ENCODE data around the gene MDH1.
"Not testable (repeated sequence)": the region's sequence is repeated elsewhere in the genome, so short reads cannot be mapped to it uniquely, and the experiment has no call there.

Gene MDH1

DNA sequence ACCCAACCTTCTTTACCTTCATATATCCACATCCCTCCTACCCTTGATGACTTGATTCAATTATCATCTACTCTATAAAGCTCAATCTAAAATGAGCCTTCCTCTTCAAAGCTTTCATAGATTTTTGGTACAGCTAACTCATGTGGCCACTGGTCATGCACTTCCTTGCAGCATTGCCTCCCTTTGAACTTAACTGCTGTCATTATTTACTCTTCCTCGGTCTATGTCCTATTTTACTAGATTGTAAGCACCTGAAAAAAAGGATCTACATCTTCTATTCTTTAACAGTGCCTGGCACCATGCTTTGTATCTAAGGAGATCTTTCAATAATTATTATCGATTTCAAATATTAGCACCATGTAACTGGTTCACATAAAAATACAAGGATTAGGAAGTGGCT is 30.6 kb downstream of the MDH1 start:
- Histone ChIP-seq H2BK15ac (ENCODE audit: low read length) (no peak overlapping the region), H4K91ac (ENCODE audit: low read depth, low read length, poor library complexity) (no peak overlapping the region), H3K27me3 (ENCODE audit: control insufficient read depth in 3 of 3, insufficient read depth in 3 of 3, low read depth in 1 of 3, low read length in 3 of 3) (no peaks in the 10 kb centered on the region), H4K8ac (ENCODE audit: low read depth, low read length) (no peak overlapping the region), H2BK5ac (ENCODE audit: low read length) (no peak overlapping the region), H3K9me3 (replicated peaks in 1 of 2; ENCODE audit: control insufficient read depth in 2 of 2, insufficient read depth in 1 of 2, low read depth in 1 of 2, low read length in 2 of 2) (no peaks in the 10 kb centered on the region), H3K4me1 (ENCODE audit: control insufficient read depth in 2 of 2, insufficient read depth in 1 of 2, low read depth in 1 of 2, low read length in 2 of 2) (peaks cover 5 to 11% of the 10 kb centered on the region in 2 donors), H3K79me1 (ENCODE audit: low read depth, low read length) (no peaks in the 10 kb centered on the region), H3K36me3 (replicated peaks in 1 of 2; ENCODE audit: control insufficient read depth in 2 of 2, insufficient read depth in 2 of 2, low read length in 2 of 2) (no peaks in the 10 kb centered on the region), H3K27ac (replicated peaks; ENCODE audit: low read length) (no peak overlapping the region), H2AK5ac (ENCODE audit: low read depth, low read length) (no peak overlapping the region), H2BK12ac (ENCODE audit: low read length) (no peak overlapping the region), H3K18ac (ENCODE audit: low read length) (no peak overlapping the region), H3K4me2 (ENCODE audit: insufficient read depth, low read length, poor library complexity, severe bottlenecking) (no peak overlapping the region), H3K14ac (ENCODE audit: low read length) (no peak overlapping the region), H3K4me3 (ENCODE audit: low read length in 2 of 2) (no peak overlapping the region), H3K9ac (ENCODE audit: low read depth, low read length, poor library complexity) (no peak overlapping the region), H3K4ac (ENCODE audit: low read length) (no peak overlapping the region), H2AFZ (ENCODE audit: low read length) (no peak overlapping the region), H3K23ac (ENCODE audit: low read depth, low read length, poor library complexity) (no peak overlapping the region), H2BK120ac (ENCODE audit: low read depth, low read length) (no peak overlapping the region)
- no peak for DNase-seq (ENCODE audit: low spot score)
- WGBS, 2 donors (ENCODE audit: extremely low coverage in 2 of 2, insufficient read length in 2 of 2, insufficient replicate concordance in 1 of 2), result no CpG with 5 or more reads among the region's 2 CpGs

DNA sequence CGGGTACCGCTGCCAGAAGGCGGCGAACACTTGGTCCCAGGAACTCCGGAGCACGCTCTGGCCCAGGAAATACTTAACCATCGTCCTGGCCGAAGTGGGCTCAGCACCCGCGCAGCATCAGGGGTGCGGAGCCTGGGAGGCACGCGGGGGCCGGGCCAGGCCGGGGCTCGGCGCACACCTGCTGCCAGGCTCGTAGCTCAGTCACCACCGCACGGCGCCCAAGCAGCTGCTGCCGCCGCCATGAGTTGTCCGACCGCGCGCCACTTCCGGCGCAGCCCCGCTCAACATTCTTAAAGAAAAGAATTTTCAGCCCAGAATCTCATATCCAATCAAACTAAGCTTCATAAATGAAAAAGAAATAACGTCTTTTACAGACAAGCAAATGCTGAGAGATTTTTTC is 34.0 kb downstream of the MDH1 start:
- H2BK12ac ChIP-seq (ENCODE audit: low read length), result no peak overlapping the region
- no peak overlapping the region for H4K91ac ChIP-seq (ENCODE audit: low read depth, low read length, poor library complexity)
- no peak overlapping the region for H3K18ac ChIP-seq (ENCODE audit: low read length)
- peaks cover 0 to 2% of the 10 kb centered on the region in 2 donors for H3K4me1 ChIP-seq (ENCODE audit: control insufficient read depth in 2 of 2, insufficient read depth in 1 of 2, low read depth in 1 of 2, low read length in 2 of 2)
- WGBS, 2 donors (ENCODE audit: extremely low coverage in 2 of 2, insufficient read length in 2 of 2, insufficient replicate concordance in 1 of 2), result no CpG with 5 or more reads among the region's 31 CpGs
- H2BK5ac ChIP-seq (ENCODE audit: low read length), result no peak overlapping the region
- no peak overlapping the region for H3K27ac ChIP-seq (replicated peaks; ENCODE audit: low read length)
- H3K27me3 ChIP-seq (ENCODE audit: control insufficient read depth in 3 of 3, insufficient read depth in 3 of 3, low read depth in 1 of 3, low read length in 3 of 3), result no peaks in the 10 kb centered on the region
- H4K8ac ChIP-seq (ENCODE audit: low read depth, low read length), result no peak overlapping the region
- no peak overlapping the region for H3K14ac ChIP-seq (ENCODE audit: low read length)
- no peak overlapping the region for H2AFZ ChIP-seq (ENCODE audit: low read length)
- no peak overlapping the region for H3K9ac ChIP-seq (ENCODE audit: low read depth, low read length, poor library complexity)
- no peak overlapping the region for H3K23ac ChIP-seq (ENCODE audit: low read depth, low read length, poor library complexity)
- no peaks in the 10 kb centered on the region for H3K79me1 ChIP-seq (ENCODE audit: low read depth, low read length)
- no peak overlapping the region for H2BK120ac ChIP-seq (ENCODE audit: low read depth, low read length)
- H3K9me3 ChIP-seq (replicated peaks in 1 of 2; ENCODE audit: control insufficient read depth in 2 of 2, insufficient read depth in 1 of 2, low read depth in 1 of 2, low read length in 2 of 2), result peaks cover 0 to 3% of the 10 kb centered on the region in 2 donors
- no peak overlapping the region for H3K4me2 ChIP-seq (ENCODE audit: insufficient read depth, low read length, poor library complexity, severe bottlenecking)
- no peak overlapping the region for H2BK15ac ChIP-seq (ENCODE audit: low read length)
- H3K36me3 ChIP-seq (replicated peaks in 1 of 2; ENCODE audit: control insufficient read depth in 2 of 2, insufficient read depth in 2 of 2, low read length in 2 of 2), result peaks cover 0 to under 1% of the 10 kb centered on the region in 2 donors
- H3K4ac ChIP-seq (ENCODE audit: low read length), result no peak overlapping the region
- no peak overlapping the region for H2AK5ac ChIP-seq (ENCODE audit: low read depth, low read length)
- no peak for DNase-seq (ENCODE audit: low spot score)
- no peak overlapping the region for H3K4me3 ChIP-seq (ENCODE audit: low read length in 2 of 2)

- H2BK15ac ChIP-seq (ENCODE audit: low read length); H2BK12ac ChIP-seq (ENCODE audit: low read length); H3K23ac ChIP-seq (ENCODE audit: low read depth, low read length, poor library complexity); DNase-seq (ENCODE audit: low spot score); H3K4me1 ChIP-seq (ENCODE audit: control insufficient read depth in 2 of 2, insufficient read depth in 1 of 2, low read depth in 1 of 2, low read length in 2 of 2); H3K9me3 ChIP-seq (replicated peaks in 1 of 2; ENCODE audit: control insufficient read depth in 2 of 2, insufficient read depth in 1 of 2, low read depth in 1 of 2, low read length in 2 of 2); H4K8ac ChIP-seq (ENCODE audit: low read depth, low read length); H3K4ac ChIP-seq (ENCODE audit: low read length); H2AFZ ChIP-seq (ENCODE audit: low read length); H3K27me3 ChIP-seq (ENCODE audit: control insufficient read depth in 3 of 3, insufficient read depth in 3 of 3, low read depth in 1 of 3, low read length in 3 of 3); H2BK120ac ChIP-seq (ENCODE audit: low read depth, low read length); H3K14ac ChIP-seq (ENCODE audit: low read length); H2AK5ac ChIP-seq (ENCODE audit: low read depth, low read length); H3K9ac ChIP-seq (ENCODE audit: low read depth, low read length, poor library complexity); H3K36me3 ChIP-seq (replicated peaks in 1 of 2; ENCODE audit: control insufficient read depth in 2 of 2, insufficient read depth in 2 of 2, low read length in 2 of 2); H3K4me2 ChIP-seq (ENCODE audit: insufficient read depth, low read length, poor library complexity, severe bottlenecking); H2BK5ac ChIP-seq (ENCODE audit: low read length); H3K18ac ChIP-seq (ENCODE audit: low read length); H3K4me3 ChIP-seq (ENCODE audit: low read length in 2 of 2); H4K91ac ChIP-seq (ENCODE audit: low read depth, low read length, poor library complexity); H3K27ac ChIP-seq (replicated peaks; ENCODE audit: low read length); H3K79me1 ChIP-seq (ENCODE audit: low read depth, low read length): not testable (repeated sequence)
- no CpG with 5 or more reads among the region's 2 CpGs for WGBS, 2 donors (ENCODE audit: extremely low coverage in 2 of 2, insufficient read length in 2 of 2, insufficient replicate concordance in 1 of 2)
These were observed 35.0 kb downstream of the MDH1 start for GRCh38 chr2:63623763-63624162.

- peak overlapping the region; percentile 66 for H2BK5ac ChIP-seq (ENCODE audit: low read length)
- H3K27me3 ChIP-seq (ENCODE audit: control insufficient read depth in 3 of 3, insufficient read depth in 3 of 3, low read depth in 1 of 3, low read length in 3 of 3), result no peaks in the 10 kb centered on the region
- no peak overlapping the region for H2AK5ac ChIP-seq (ENCODE audit: low read depth, low read length)
- H3K9ac ChIP-seq (ENCODE audit: low read depth, low read length, poor library complexity), result no peak overlapping the region
- H3K4me3 ChIP-seq (ENCODE audit: low read length in 2 of 2), result no peak overlapping the region
- no CpG with 5 or more reads among the region's 15 CpGs for WGBS, 2 donors (ENCODE audit: extremely low coverage in 2 of 2, insufficient read length in 2 of 2, insufficient replicate concordance in 1 of 2)
- H3K27ac ChIP-seq (replicated peaks; ENCODE audit: low read length), result no peak overlapping the region
- no peak overlapping the region for H2BK120ac ChIP-seq (ENCODE audit: low read depth, low read length)
- no peak overlapping the region for H3K4me2 ChIP-seq (ENCODE audit: insufficient read depth, low read length, poor library complexity, severe bottlenecking)
- no peak overlapping the region for H3K18ac ChIP-seq (ENCODE audit: low read length)
- H2AFZ ChIP-seq (ENCODE audit: low read length), result no peak overlapping the region
- no peak overlapping the region for H4K8ac ChIP-seq (ENCODE audit: low read depth, low read length)
- H3K4me1 ChIP-seq (ENCODE audit: control insufficient read depth in 2 of 2, insufficient read depth in 1 of 2, low read depth in 1 of 2, low read length in 2 of 2), result peaks cover 0 to 13% of the 10 kb centered on the region in 2 donors
- H3K23ac ChIP-seq (ENCODE audit: low read depth, low read length, poor library complexity), result no peak overlapping the region
- H3K4ac ChIP-seq (ENCODE audit: low read length), result no peak overlapping the region
- H4K91ac ChIP-seq (ENCODE audit: low read depth, low read length, poor library complexity), result no peak overlapping the region
- no peaks in the 10 kb centered on the region for H3K79me1 ChIP-seq (ENCODE audit: low read depth, low read length)
- no peak overlapping the region for H2BK15ac ChIP-seq (ENCODE audit: low read length)
- H3K36me3 ChIP-seq (replicated peaks in 1 of 2; ENCODE audit: control insufficient read depth in 2 of 2, insufficient read depth in 2 of 2, low read length in 2 of 2), result peaks cover 0 to 2% of the 10 kb centered on the region in 2 donors
- no peak overlapping the region for H2BK12ac ChIP-seq (ENCODE audit: low read length)
- no peak for DNase-seq (ENCODE audit: low spot score)
- no peak overlapping the region for H3K14ac ChIP-seq (ENCODE audit: low read length)
- peaks cover 8 to 12% of the 10 kb centered on the region in 2 donors for H3K9me3 ChIP-seq (replicated peaks in 1 of 2; ENCODE audit: control insufficient read depth in 2 of 2, insufficient read depth in 1 of 2, low read depth in 1 of 2, low read length in 2 of 2)
These were observed 39.1 kb downstream of the MDH1 start for GRCh38 chr2:63627866-63628265.

Data from neuronal stem cell (in vitro differentiated cells).